Breast epithelium (tissue), 4 donors: ENCODE data around the gene REV3L. TPM values are rescaled to one million over a fixed set of nuclear protein-coding genes. Genes with fewer than 3 reads are reported as not detected.

Source experiments
- DNase-seq, 2 donors: peaks; one replicate each; pipeline ENCODE4 v3.0.0-alpha.2; 2019; ENCODE audit warnings: low spot score in 2 of 2
- H3K27ac ChIP-seq, 2 donors: fragments of 200-600 bp; sonication (generic) in 1 of 2; one replicate each; pipeline ENCODE4 v1.5.1; 2016 to 2019; ENCODE audit warnings: mild to moderate bottlenecking in 1 of 2
- H3K27me3 ChIP-seq, 2 donors: fragments of 200-600 bp; sonication (generic) in 1 of 2; one replicate each; pipeline versions ENCODE4 v1.5.1 to v1.6.0; 2017 to 2019; ENCODE audit warnings: control low read depth in 1 of 2, mild to moderate bottlenecking in 1 of 2
- H3K36me3 ChIP-seq: fragments of 200-600 bp; one replicate; pipeline ENCODE4 v1.5.1; 2019
- H3K4me1 ChIP-seq, 2 donors: fragments of 200-600 bp; sonication (generic); one replicate each; pipeline ENCODE4 v1.5.1; 2016 to 2019; ENCODE audit warnings: control low read depth in 1 of 2
- H3K4me3 ChIP-seq, 3 donors: fragments of 200-600 bp; sonication (generic); 1 replicate in 2 of 3; 2 replicates in 1 of 3; pipeline ENCODE4 v1.5.1; 2016 to 2019; ENCODE audit warnings: mild to moderate bottlenecking in 3 of 3, moderate library complexity in 2 of 3
- H3K9me3 ChIP-seq, 2 donors: fragments of 200-600 bp; sonication (generic) in 1 of 2; one replicate each; pipeline ENCODE4 v1.5.1; 2016 to 2019; ENCODE audit warnings: control low read depth in 1 of 2
- POLR2A ChIP-seq: fragments of 450-650 bp; IDR thresholded peaks from one replicate; pipeline ENCODE4 v1.6.1; 2016; ENCODE audit warnings: antibody characterized with exemption, mild to moderate bottlenecking, moderate library complexity
- POLR2AphosphoS5 ChIP-seq, 3 donors: sonication (generic); formaldehyde crosslinking; IDR thresholded peaks; one replicate each; pipeline ENCODE4 v1.6.1; 2017; ENCODE audit warnings: antibody characterized with exemption in 3 of 3
- intact Hi-C: fragments of 100-400 bp; cut with DNase I; formaldehyde crosslinking; loops from one replicate; pipeline ENCODE4 v1.15.1; 2023; ENCODE audit warnings: low total_unique reads
- total RNA-seq, 3 donors: library from RNA; depleted of rRNA; stranded (reverse); fragments of >200 nt; gene quantifications; one replicate each; pipeline ENCODE4 v1.1.0, GENCODE V29; 2016
- TF ChIP-seq, protein P1 (sequence below), 3 donors: fragments of 450-650 bp; IDR thresholded peaks; one replicate each; pipeline ENCODE4 v1.5.1; 2016 to 2017; ENCODE audit warnings: antibody characterized with exemption in 3 of 3, mild to moderate bottlenecking in 3 of 3, moderate library complexity in 3 of 3

Gene REV3L
- total RNA-seq, 3 donors from 2014 or later = 50.3 to 108 (median 82.3) TPM

GRCh38 chr6:111399626-111400025, 83.4 kb downstream of the REV3L start:
- TF ChIP-seq POLR2A (no peak), POLR2AphosphoS5 (IDR thresholded peaks at IDR 0.05) (no peak)
- TF ChIP-seq, protein P1, sequence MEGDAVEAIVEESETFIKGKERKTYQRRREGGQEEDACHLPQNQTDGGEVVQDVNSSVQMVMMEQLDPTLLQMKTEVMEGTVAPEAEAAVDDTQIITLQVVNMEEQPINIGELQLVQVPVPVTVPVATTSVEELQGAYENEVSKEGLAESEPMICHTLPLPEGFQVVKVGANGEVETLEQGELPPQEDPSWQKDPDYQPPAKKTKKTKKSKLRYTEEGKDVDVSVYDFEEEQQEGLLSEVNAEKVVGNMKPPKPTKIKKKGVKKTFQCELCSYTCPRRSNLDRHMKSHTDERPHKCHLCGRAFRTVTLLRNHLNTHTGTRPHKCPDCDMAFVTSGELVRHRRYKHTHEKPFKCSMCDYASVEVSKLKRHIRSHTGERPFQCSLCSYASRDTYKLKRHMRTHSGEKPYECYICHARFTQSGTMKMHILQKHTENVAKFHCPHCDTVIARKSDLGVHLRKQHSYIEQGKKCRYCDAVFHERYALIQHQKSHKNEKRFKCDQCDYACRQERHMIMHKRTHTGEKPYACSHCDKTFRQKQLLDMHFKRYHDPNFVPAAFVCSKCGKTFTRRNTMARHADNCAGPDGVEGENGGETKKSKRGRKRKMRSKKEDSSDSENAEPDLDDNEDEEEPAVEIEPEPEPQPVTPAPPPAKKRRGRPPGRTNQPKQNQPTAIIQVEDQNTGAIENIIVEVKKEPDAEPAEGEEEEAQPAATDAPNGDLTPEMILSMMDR (IDR thresholded peaks at IDR 0.05) = no peak
- H3K36me3 ChIP-seq = no peaks in the 10 kb centered on the region
- intact Hi-C loops = no loop called here
- H3K27ac ChIP-seq = no peak overlapping the region
- DNase-seq = no peak
- H3K4me1 ChIP-seq = no peaks in the 10 kb centered on the region
- no peaks in the 10 kb centered on the region for H3K9me3 ChIP-seq
- H3K4me3 ChIP-seq = no peak overlapping the region
- no peaks in the 10 kb centered on the region for H3K27me3 ChIP-seq

GRCh38 chr6:111388681-111389080, 94.3 kb downstream of the REV3L start:
- no peaks in the 10 kb centered on the region for H3K9me3 ChIP-seq
- H3K4me3 ChIP-seq = no peak overlapping the region
- no peaks in the 10 kb centered on the region for H3K4me1 ChIP-seq
- H3K36me3 ChIP-seq = peaks cover 11% of the 10 kb centered on the region
- no peak overlapping the region for H3K27ac ChIP-seq
- no peak for DNase-seq
- intact Hi-C loops = no loop called here
- TF ChIP-seq POLR2AphosphoS5 (IDR thresholded peaks at IDR 0.05) (no peak), POLR2A (no peak)
- TF ChIP-seq, protein P1 (IDR thresholded peaks at IDR 0.05) = no peak
- no peaks in the 10 kb centered on the region for H3K27me3 ChIP-seq

DNA sequence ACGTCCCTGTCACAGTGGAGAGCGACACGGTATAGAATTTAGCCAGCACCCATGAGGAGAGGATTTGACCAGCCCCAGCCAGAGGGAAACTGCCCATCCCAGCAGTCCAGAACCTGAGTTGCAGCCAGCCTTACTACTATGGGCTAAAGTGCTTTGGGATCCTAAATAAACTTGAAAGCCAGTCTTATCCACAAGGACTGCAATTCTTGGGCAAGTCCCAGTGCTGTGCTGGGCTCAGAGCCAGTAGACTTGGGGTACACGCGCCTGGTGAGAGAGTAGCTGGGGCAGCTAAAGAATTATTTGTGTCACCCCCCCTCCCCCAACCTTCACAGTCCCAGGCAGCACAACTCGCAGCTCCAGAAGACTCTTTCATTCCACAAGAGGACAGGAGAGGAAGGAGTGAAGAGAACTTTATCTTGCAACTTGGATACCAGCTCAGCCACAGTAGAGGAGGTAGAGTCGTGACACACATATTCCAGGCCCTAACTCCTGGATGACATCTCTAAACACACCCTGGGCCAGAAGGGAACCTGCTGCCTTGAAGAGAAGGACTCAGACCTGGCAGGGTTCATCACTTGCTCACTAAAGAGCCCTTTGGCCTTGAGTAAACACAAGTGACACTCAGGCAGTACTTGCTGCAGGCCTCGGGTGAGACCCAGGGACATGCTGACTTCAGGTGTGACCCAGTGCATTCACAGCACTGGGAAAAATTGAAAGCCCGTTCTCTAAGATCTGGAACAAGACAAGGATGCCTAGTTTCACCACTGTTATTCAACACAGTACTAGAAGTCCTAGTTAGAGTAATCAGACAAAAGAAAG, 100.3 kb downstream of the REV3L start:
- H3K27ac ChIP-seq = no peak overlapping the region
- H3K4me1 ChIP-seq = no peaks in the 10 kb centered on the region
- DNase-seq = no peak
- intact Hi-C loops = no loop called here
- TF ChIP-seq POLR2A (no peak), POLR2AphosphoS5 (IDR thresholded peaks at IDR 0.05) (no peak)
- TF ChIP-seq, protein P1 (IDR thresholded peaks at IDR 0.05) = no peak
- H3K4me3 ChIP-seq = no peak overlapping the region
- H3K27me3 ChIP-seq = no peaks in the 10 kb centered on the region
- no peaks in the 10 kb centered on the region for H3K9me3 ChIP-seq
- peaks cover 9% of the 10 kb centered on the region for H3K36me3 ChIP-seq

DNA sequence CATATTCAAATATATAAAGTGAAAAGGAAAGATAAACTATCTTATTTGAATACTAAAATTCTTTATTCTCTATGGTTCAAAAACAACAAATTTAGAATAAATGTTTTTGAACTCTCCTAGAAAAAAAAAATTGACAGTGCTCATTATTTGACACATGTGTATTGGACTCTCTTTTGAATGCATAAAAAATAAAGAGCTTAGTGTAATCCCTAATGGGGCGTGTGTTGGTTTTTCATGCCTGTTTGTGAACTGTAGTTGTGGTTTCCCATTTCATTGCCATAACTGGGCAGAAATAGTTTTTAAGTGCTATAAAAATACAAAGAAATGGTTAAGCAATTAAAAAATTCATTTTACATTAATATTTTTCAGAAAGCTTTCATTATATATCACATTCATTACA, 101.3 kb downstream of the REV3L start:
- Histone ChIP-seq H3K4me1 (no peaks in the 10 kb centered on the region), H3K9me3 (no peaks in the 10 kb centered on the region), H3K4me3 (no peak overlapping the region), H3K27ac (no peak overlapping the region), H3K27me3 (no peaks in the 10 kb centered on the region), H3K36me3 (peaks cover 9% of the 10 kb centered on the region)
- DNase-seq = no peak
- TF ChIP-seq POLR2A = no peak
- TF ChIP-seq, protein P1 (IDR thresholded peaks at IDR 0.05) = no peak
- no peak for TF ChIP-seq POLR2AphosphoS5 (IDR thresholded peaks at IDR 0.05)
- intact Hi-C loops = no loop called here

DNA sequence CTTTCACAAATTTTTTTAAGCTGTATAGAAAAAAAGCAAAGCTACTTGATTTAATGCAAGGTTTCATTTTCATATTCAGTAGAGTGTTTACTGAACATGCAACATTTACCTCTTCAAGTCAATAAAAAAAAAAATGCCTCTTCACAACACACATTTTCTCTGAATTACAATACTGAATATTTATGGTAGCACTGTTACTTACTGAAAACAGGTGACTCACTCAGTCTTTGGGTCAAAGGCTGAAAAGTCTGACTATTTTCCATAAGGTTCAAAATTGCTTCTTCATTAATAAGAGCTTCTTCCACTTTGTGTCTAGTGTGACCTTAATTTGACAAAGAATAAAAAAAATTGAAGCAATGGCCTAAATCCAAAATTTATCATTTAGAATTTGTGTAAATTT, 101.9 kb downstream of the REV3L start:
- H3K4me3 ChIP-seq = no peak overlapping the region
- no peaks in the 10 kb centered on the region for H3K9me3 ChIP-seq
- no peaks in the 10 kb centered on the region for H3K4me1 ChIP-seq
- no peaks in the 10 kb centered on the region for H3K27me3 ChIP-seq
- H3K27ac ChIP-seq = no peak overlapping the region
- H3K36me3 ChIP-seq = peaks cover 9% of the 10 kb centered on the region
- TF ChIP-seq POLR2AphosphoS5 (IDR thresholded peaks at IDR 0.05) = no peak
- TF ChIP-seq, protein P1 (IDR thresholded peaks at IDR 0.05) = no peak
- TF ChIP-seq POLR2A = no peak
- intact Hi-C loops = no loop called here
- no peak for DNase-seq
